Vagina (tissue), 2 donors: Measurements from ENCODE around the gene CACNG7. TPM values are rescaled to one million over a fixed set of nuclear protein-coding genes. Genes with fewer than 3 reads are reported as not detected.
A peak's percentile ranks its signal among the peaks of the same experiment; 100 is the strongest.

Experiments
- DNase-seq, 2 donors: peaks; one replicate each; pipeline ENCODE4 v3.0.0-alpha.2; 2017; ENCODE audit errors: extremely low spot score in 2 of 2
- H3K27ac ChIP-seq: fragments of 200-600 bp; sonication (generic); one replicate; pipeline ENCODE4 v1.5.1; 2019
- H3K27me3 ChIP-seq: fragments of 200-600 bp; sonication (generic); one replicate; pipeline ENCODE4 v1.5.1; 2019
- H3K36me3 ChIP-seq, 2 donors: fragments of 200-600 bp; sonication (generic); one replicate each; pipeline ENCODE4 v1.5.1; 2017 to 2019
- H3K4me1 ChIP-seq: fragments of 200-600 bp; sonication (generic); one replicate; pipeline ENCODE4 v1.5.1; 2019
- H3K4me3 ChIP-seq, 2 donors: fragments of 200-600 bp; sonication (generic); 1 replicate in 1 of 2; 2 replicates in 1 of 2; pipeline ENCODE4 v1.5.1; 2016 to 2019
- H3K9me3 ChIP-seq: fragments of 200-600 bp; sonication (generic); one replicate; pipeline ENCODE4 v1.5.1; 2019
- CTCF ChIP-seq, 3 experiments: fragments of 450-650 bp in 2 of 3; fragments of 200-600 bp in 1 of 3; sonication (generic) in 1 of 3; IDR thresholded peaks; one replicate each; pipeline ENCODE4 v1.5.1; 2017 to 2019; ENCODE audit warnings: antibody characterized with exemption in 3 of 3, mild to moderate bottlenecking in 2 of 3, moderate library complexity in 2 of 3
- POLR2A ChIP-seq, 2 donors: fragments of 450-650 bp; IDR thresholded peaks; one replicate each; pipeline ENCODE4 v1.6.1; 2017; ENCODE audit warnings: antibody characterized with exemption in 2 of 2, mild to moderate bottlenecking in 2 of 2, moderate library complexity in 2 of 2
- POLR2AphosphoS5 ChIP-seq, 2 donors: sonication (generic); formaldehyde crosslinking; IDR thresholded peaks; one replicate each; pipeline ENCODE4 v1.9.0; 2017; ENCODE audit warnings: antibody characterized with exemption in 2 of 2, mild to moderate bottlenecking in 2 of 2, low read depth in 1 of 2; ENCODE audit not compliant: insufficient read depth in 1 of 2
- intact Hi-C: fragments of 100-400 bp; cut with DNase I; formaldehyde crosslinking; loops from one replicate; pipeline ENCODE4 v1.15.1; 2023
- total RNA-seq: library from RNA; depleted of rRNA; stranded (reverse); fragments of >200 nt; gene quantifications from one replicate; pipeline ENCODE4 v1.2.3, GENCODE V29; 2016

Gene CACNG7
- total RNA-seq, 1 donor from 2014 or later = not detected

DNA sequence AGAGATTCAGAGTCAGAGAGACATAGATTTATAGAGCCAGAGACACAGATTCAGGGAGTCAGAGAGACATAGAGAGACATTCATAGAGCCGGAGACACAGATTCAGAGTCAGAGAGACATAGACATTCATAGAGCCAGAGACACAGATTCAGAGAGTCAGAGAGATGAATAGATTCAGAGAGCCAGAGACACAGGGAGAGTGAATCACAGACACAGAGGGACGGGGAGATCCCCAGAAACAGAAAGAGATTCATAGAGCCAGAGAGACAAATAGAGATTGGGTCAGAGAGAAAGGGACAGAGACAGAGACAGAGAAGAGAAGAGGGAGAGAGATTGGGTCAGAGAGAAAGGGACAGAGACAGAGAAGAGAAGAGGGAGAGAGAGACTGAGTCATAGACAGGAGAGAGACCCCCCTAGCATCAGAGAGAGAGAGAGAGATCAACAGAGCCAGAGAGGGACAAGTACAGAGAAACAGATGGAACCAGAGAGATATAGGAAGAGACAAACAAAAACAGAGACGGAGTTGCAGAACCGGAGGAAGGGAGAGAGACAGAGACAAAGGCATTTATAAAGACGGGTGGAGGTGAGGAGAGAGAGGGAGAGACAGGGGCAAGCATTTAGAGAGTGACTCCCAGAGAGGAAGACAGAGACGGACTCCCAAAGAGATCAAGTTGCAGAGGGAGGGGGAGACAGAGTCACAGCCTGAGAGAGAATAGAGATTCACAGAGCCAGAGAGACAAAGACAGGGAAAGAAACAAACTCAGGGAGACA lies 28.2 kb upstream of the CACNG7 start:
- TF ChIP-seq CTCF (IDR thresholded peaks at IDR 0.05) = no peak
- TF ChIP-seq POLR2A (IDR thresholded peaks at IDR 0.05) = no peak
- no peak for TF ChIP-seq POLR2AphosphoS5 (IDR thresholded peaks at IDR 0.05; ENCODE audit: insufficient read depth in 1 of 2, low read depth in 1 of 2)
- no peaks in the 10 kb centered on the region for H3K36me3 ChIP-seq
- no peaks in the 10 kb centered on the region for H3K9me3 ChIP-seq
- peaks cover 27% of the 10 kb centered on the region for H3K4me1 ChIP-seq
- intact Hi-C loops = no loop called here
- peaks cover 10% of the 10 kb centered on the region for H3K27me3 ChIP-seq
- DNase-seq = no peak
- no peak overlapping the region for H3K4me3 ChIP-seq
- H3K27ac ChIP-seq = no peak overlapping the region

- H3K36me3 ChIP-seq = no peaks in the 10 kb centered on the region
- no peak for DNase-seq
- peak within 1 kb of the TSS; percentile 19 to 42 for H3K4me3 ChIP-seq
- H3K27ac ChIP-seq = no peak within 1 kb of the TSS
- H3K4me1 ChIP-seq = peaks cover 27% of the 10 kb centered on the region
- TF ChIP-seq POLR2A (IDR thresholded peaks at IDR 0.05) (no peak), POLR2AphosphoS5 (IDR thresholded peaks at IDR 0.05; ENCODE audit: insufficient read depth in 1 of 2, low read depth in 1 of 2) (no peak), CTCF (IDR thresholded peaks at IDR 0.05) (no peak)
- H3K9me3 ChIP-seq = no peaks in the 10 kb centered on the region
- H3K27me3 ChIP-seq = peaks cover 10% of the 10 kb centered on the region
- intact Hi-C loops = no loop called here
These were observed 27.3 kb upstream of the CACNG7 start, which contains the start of gene PRKCG for GRCh38 chr19:53881482-53882390. Gene PRKCG, plus strand, starts transcription at chr19:53882197. Its CDS starts 298 bp downstream, at chr19:53882495.

- intact Hi-C loops = no loop called here
- Histone ChIP-seq H3K27ac (no peak overlapping the region), H3K27me3 (peaks cover 10% of the 10 kb centered on the region), H3K36me3 (no peaks in the 10 kb centered on the region), H3K4me1 (peaks cover 27% of the 10 kb centered on the region), H3K4me3 (peak overlapping the region in 1 of 2 donors; percentile 42), H3K9me3 (no peaks in the 10 kb centered on the region)
- TF ChIP-seq CTCF (IDR thresholded peaks at IDR 0.05) (no peak), POLR2A (IDR thresholded peaks at IDR 0.05) (no peak), POLR2AphosphoS5 (IDR thresholded peaks at IDR 0.05; ENCODE audit: insufficient read depth in 1 of 2, low read depth in 1 of 2) (no peak)
- no peak for DNase-seq
These were observed 26.6 kb upstream of the CACNG7 start for GRCh38 chr19:53882391-53883050.

DNA sequence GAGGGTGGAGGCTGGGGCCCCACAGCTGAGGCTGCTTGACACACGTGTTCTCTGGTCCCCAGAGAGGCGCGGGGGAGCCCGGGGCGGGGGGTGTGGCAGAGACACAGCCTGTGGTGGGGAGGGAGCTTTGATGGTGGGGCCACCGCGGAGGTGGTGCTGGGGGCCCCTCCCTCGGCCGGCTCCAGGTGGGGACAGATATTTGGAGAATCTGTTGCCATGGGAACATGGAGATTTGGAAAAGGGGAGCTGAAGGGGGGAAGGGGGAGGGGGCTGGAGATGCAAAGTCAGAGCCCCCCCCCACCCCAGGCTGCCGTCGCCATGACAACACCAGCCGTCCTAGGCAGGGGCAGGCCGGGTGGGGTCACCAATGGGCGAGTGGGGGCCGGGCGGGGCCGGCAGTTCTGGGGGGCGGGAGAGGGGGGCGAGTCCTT lies 25.8 kb upstream of the CACNG7 start:
- DNase-seq = no peak
- no peak overlapping the region for H3K27ac ChIP-seq
- TF ChIP-seq CTCF (IDR thresholded peaks at IDR 0.05) (no peak), POLR2AphosphoS5 (IDR thresholded peaks at IDR 0.05; ENCODE audit: insufficient read depth in 1 of 2, low read depth in 1 of 2) (no peak), POLR2A (IDR thresholded peaks at IDR 0.05) (no peak)
- no peaks in the 10 kb centered on the region for H3K9me3 ChIP-seq
- intact Hi-C loops = no loop called here
- no peaks in the 10 kb centered on the region for H3K36me3 ChIP-seq
- peaks cover 27% of the 10 kb centered on the region for H3K4me1 ChIP-seq
- peaks cover 10% of the 10 kb centered on the region for H3K27me3 ChIP-seq
- H3K4me3 ChIP-seq = no peak overlapping the region
